NT2/D1 (cell line): Measurements from ENCODE around the gene ZNF550.
"Not testable (repeated sequence)": the region's sequence is repeated elsewhere in the genome, so short reads cannot be mapped to it uniquely, and the experiment has no call there.

Experiments
- SUZ12 ChIP-seq: IDR thresholded peaks from 2 replicates; pipeline ENCODE4 v1.6.1; 2011; ENCODE audit not compliant: insufficient read length, insufficient read depth; ENCODE audit errors: extremely low read depth
- YY1 ChIP-seq: IDR thresholded peaks from 2 replicates; pipeline ENCODE4 v1.6.1; 2011; ENCODE audit not compliant: insufficient read length, insufficient read depth

DNA sequence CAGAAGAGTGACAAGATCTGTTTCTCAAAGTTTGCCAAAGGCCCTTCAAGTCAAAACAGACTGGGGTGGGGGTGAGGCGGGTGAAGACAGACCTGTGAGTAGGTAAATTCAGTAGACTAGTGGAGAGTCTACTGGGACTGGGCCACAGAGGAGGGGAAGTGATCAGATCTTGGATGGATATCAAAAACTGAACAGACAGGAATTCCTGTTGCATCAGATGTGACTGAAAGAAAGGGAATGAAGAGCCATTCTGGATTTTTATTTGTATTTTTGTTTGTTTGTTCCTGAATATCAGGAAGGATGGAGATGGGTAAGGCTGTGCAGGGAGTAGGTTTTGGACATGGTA lies 71.4 kb downstream of the ZNF550 start:
- TF ChIP-seq YY1, SUZ12: not testable (repeated sequence)
